GM06990 (cell line): ENCODE results near the gene TMEM9B.

Experiments
- DNase-seq: peaks from one replicate; pipeline ENCODE4 v3.0.0-alpha.2; 2011; ENCODE audit not compliant: insufficient read length; ENCODE audit errors: extremely low read depth
- H3K27me3 ChIP-seq: replicated peaks from 2 replicates; pipeline ENCODE4 v1.6.0; 2011; ENCODE audit warnings: low read length; ENCODE audit not compliant: control insufficient read depth, insufficient read depth
- H3K36me3 ChIP-seq: 2 replicates; pipeline ENCODE4 v1.5.1; 2011; ENCODE audit warnings: low read length; ENCODE audit not compliant: control insufficient read depth, insufficient read depth
- H3K4me3 ChIP-seq: replicated peaks from 2 replicates; pipeline ENCODE4 v1.5.1; 2011; ENCODE audit warnings: low read depth, mild to moderate bottlenecking, control low read depth, low read length
- CTCF ChIP-seq: IDR thresholded peaks from 2 replicates; pipeline ENCODE4 v1.5.1; 2011; ENCODE audit warnings: low read length, control low read depth, mild to moderate bottlenecking, inconsistent platforms; ENCODE audit not compliant: insufficient read depth, poor library complexity, severe bottlenecking

TMEM9B gene

DNA sequence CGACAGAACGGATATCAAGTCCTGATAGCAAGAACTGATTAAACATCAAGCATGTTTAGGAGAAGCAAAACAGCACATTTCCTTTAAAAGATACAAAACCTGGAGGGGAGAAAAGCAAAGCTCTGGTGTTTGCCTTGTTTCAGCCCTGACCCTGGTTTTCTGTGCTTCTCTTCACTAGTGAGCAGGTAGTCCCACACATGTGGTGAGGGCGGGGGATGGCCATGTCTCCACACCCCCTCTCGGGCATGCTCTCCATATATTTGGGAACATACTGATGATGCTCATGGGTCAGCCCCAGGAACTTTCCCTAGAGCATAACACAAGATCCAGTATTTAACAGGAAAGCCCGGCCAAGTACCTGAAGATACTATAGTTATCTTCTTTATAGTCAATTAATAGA, 41.6 kb downstream of the TMEM9B start:
- H3K27me3 ChIP-seq: no peaks in the 10 kb centered on the region
- no peak overlapping the region for H3K4me3 ChIP-seq
- no peak for DNase-seq
- H3K36me3 ChIP-seq: peaks cover 9% of the 10 kb centered on the region
- no peak for TF ChIP-seq CTCF

DNA sequence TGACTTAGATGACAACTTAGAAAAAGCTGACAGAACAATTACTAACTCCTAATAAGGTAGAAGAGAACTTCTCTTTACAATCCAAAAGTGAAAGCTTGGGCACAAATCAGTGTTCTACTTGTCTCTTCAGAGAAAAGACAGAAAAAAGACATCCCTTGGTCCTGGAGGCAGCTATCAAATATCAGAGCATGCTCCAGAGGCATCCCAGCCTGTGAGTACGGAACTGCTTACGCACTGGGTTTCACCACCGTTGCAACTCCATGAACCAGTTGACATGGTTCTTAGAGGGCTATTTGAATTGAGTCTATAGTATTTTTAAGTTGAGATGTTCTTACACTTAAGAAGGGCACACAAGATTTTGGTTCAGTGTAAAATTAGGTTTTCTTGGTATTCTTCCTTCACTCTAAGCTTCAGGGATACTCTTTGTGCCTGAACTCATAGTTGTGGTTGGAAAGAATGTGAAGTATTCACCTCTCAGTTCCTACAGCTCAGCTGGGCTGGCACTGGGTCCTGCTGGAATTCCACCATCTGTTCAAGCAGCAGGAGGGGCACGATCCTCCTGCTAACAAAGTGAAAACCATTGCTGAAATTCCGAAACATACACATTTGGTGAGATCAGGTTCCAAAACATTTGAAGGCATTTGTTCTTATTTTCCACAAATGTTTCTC, 47.0 kb downstream of the TMEM9B start:
- Histone ChIP-seq H3K27me3 (no peaks in the 10 kb centered on the region), H3K4me3 (no peak overlapping the region), H3K36me3 (peaks cover 11% of the 10 kb centered on the region)
- no peak for DNase-seq
- TF ChIP-seq CTCF: no peak

DNA sequence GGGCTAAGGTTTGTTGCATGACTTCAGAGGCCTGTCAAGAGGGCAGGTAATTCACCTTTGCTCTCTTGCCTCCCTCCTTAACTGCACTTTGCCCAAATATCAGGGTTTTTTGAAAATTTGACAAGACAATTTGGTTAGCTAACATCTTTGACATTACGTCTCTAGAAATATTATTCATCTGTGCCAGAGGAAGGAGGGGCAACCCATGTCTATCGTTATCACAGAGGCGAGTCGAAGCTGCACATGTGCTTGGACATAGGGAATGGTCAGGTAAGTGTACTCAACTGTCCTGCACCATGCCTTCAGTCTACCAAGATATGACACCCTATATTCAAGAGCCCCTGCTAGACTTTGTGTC, 49.6 kb downstream of the TMEM9B start:
- no peak for TF ChIP-seq CTCF
- H3K36me3 ChIP-seq: peaks cover 5% of the 10 kb centered on the region
- DNase-seq: no peak
- H3K27me3 ChIP-seq: no peaks in the 10 kb centered on the region
- H3K4me3 ChIP-seq: no peak overlapping the region

DNA sequence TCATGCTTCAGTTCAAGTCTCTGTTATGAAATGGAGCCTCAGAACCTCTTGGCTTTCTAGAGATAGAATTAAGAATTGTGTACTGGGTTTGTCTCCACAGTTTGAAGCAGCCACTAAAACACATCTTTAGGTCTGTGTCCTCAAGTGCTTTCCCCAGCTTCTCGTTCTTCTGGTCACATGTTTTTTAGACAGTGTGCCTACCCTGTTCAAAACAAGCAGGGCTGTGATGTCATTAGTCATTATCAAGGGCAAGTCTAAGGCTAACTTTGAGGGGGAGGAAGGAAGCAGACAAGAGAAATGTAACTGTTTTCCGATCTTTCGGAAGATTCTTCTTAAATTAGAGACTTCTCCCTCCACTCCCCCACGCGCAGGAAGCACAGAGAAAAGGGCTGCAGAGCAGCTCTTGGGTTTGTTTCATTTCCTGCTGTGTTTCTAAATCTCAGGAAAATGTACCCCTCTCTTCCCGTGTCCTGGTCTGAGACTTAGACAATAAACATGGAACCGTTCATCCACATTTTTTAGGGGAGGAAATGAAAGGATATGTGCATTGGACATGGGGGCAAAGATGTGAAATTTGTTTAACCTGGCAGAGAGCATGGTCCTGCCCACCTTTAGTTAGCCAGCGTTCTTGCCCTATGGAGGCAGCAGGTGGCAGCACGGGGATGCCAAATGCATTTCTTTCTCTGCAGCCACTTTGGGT, 50.1 kb downstream of the TMEM9B start:
- TF ChIP-seq CTCF: peak; percentile 84
- Histone ChIP-seq H3K27me3 (no peaks in the 10 kb centered on the region), H3K4me3 (no peak overlapping the region), H3K36me3 (peaks cover 4% of the 10 kb centered on the region)
- no peak for DNase-seq

- Histone ChIP-seq H3K36me3 (no peaks in the 10 kb centered on the region), H3K4me3 (peak within 1 kb of the TSS; percentile 77), H3K27me3 (no peaks in the 10 kb centered on the region)
- DNase-seq: peak; percentile 90
- TF ChIP-seq CTCF: no peak
Measured at GRCh38 chr11:8911029-8911823, 53.0 kb downstream of the TMEM9B start, which contains the start of gene AKIP1. Gene AKIP1, plus strand, starts transcription at chr11:8911189. Its CDS starts 261 bp downstream, at chr11:8911450.
